HG02678 (cell line): Measurements from ENCODE around the gene LINC01488.

Experiments used
- ATAC-seq: cut with Tn5 transposase; IDR thresholded peaks from one replicate; pipeline ENCODE4 v1.9.1; 2021; ENCODE audit warnings: mild to moderate bottlenecking, moderate library complexity; ENCODE audit not compliant: unreplicated experiment

The LINC01488 gene

DNA sequence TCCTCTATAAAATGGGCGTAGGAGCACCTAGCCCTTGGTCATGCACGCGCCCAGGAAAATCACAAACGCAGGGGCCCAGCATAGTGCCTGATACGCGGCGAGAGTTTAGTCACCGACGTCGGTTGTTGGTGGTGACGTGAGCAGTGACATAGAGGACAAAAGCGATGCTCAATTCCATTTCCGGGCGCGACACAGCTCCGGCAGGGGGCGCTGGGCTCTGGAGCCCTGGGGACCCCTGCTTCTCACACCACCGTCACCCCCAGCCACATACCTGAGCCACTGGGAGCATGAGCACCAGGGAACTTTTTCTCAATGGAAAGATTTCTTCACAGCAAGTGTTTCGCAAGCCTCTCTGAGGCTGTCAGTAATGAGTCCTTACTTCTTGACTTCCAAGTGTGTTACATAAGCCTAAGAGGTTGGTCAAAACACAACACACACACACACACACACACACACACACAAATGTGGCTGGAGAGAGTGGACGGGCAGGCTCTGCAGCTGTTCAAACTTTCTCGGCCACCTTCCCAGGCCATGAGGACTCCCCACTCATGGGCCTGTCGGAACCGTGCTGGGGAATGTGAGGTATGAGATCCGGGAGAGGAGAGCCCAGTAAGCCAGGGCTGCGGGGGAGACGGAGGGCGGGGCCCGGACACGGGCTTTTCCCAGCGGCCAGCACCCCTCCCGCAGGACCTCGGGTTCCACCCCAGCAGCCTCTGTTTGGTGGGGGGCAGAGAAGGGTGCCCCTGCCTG, 36.9 kb upstream of the LINC01488 start:
- ATAC-seq, result no peak

DNA sequence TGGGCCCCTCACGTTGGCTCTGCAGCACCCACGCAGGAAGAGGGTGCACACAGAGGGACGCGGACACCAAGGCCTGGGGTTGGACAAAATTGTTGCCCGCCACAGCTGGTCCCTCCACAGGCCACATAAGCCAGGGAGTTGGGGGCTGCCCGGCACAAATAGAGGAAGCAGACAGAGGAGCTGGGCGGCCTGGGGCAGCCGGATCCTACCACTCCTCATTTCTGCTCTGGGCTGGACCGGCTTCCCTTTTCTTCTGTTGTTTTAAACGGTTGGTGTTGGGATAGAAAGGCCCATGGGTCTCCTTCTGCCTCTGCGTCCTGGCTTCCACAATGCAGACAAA, 36.4 kb upstream of the LINC01488 start:
- no peak for ATAC-seq

DNA sequence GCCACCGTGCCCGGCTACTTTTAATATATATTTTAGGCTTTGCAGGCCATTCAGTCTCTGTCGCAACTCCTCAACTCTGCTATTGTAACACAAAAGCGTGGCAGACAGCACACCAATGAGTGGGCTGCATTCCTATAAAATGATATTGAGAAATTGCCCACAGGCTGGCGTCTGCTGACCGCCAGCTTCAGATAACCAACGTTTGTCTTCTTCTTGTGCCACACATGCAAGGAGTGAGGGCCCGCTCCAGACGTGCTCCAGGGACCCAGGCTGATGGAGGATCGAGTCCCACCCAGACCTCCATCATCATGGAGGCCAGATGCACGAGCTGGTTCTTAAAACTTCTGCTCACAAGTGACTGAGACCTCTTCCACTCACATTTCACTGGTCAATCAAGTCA, 35.4 kb upstream of the LINC01488 start:
- ATAC-seq, result no peak

DNA sequence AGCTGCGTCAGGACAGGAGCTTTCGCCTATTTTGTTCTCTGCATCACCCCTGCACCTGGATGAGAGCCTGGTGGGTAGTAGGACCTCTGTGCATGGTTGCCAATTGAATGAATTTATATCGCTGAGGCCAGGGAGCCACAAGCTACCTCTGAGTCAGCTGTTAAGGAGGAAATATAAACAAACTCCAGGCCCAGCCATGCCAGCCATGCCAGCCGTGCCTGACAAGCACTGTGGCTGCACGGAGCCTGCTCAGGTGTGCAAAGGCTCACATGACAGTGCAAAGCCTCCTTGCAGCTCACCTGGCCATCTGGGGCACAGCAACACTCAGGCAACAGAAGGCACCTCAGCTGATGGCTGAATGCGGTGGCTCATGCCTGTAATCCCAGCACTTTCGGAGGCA, 33.7 kb upstream of the LINC01488 start:
- no peak for ATAC-seq

DNA sequence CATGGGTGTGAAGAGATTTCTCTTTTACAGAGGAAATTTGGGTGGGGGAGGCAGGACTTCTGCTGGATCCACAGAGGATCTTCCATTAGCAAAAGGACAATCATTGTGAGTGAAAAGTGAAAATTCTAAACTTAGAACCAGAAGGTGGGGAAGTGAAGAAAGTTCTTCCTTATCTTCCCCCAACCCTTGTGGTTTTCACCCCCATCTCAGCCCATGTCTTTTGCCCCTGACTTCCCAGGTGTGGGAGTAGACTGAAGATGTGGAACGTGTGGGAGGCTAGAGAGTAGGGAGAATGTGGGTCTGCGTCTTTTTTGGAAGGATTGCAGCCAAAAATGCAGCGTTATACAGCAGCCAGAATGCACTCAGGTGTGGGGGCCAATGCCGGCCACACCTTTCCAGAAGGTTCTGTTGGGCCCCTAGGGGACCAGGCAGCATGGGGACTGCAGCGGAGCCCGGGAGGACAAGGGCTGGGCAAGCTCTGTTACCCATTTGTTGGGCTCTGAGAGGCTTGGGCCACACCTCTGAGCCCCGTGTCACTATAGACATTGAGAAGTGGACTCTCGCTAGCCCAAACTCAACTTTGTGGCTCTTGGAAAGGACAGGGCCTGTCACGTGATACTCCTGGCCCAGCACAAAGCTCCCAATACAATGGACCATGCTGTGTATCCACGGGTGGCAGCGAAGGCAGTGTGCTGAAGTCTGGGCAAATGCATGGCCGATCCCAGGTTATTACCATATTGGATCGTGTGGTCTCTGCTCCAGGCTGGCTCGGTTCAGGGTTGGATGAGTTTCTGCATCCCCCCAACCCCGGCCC, 32.8 kb upstream of the LINC01488 start:
- ATAC-seq, result no peak

DNA sequence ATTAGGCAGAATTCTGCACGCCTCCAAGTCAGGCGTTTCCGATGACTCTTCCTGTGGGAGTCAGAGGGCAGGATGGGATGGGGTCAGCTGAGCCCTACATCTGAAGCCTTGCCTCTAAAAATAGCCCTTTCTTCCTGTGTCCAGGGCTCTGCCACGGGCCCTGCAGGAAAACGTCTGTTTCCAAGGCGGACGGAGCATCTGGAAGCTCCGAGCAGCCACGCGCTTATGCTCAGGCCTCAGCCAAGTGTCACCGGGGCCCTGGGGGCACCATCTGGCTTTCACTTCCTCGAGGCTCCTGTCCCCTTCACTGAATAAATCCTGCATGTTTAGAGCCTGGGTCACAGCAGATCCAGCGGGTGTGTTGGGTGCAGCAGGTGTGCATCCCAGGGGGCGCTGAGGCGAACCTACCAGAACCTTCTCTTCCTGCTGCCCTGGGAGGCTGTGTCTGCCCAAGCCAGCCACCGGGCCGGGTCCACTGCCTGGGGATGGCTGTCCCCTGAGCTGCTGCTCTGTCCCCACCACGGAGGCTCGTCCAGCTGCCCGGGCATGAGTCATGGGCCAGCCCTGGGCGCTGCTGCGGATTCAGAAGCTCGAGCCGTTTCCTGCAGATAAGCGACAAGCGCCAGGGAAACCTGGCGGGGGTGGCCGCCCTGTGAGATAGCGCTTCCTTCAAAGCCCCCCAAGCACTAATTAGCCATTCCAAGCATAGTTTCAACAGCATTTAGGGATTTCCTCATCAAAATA, 32.0 kb upstream of the LINC01488 start:
- ATAC-seq, result no peak

DNA sequence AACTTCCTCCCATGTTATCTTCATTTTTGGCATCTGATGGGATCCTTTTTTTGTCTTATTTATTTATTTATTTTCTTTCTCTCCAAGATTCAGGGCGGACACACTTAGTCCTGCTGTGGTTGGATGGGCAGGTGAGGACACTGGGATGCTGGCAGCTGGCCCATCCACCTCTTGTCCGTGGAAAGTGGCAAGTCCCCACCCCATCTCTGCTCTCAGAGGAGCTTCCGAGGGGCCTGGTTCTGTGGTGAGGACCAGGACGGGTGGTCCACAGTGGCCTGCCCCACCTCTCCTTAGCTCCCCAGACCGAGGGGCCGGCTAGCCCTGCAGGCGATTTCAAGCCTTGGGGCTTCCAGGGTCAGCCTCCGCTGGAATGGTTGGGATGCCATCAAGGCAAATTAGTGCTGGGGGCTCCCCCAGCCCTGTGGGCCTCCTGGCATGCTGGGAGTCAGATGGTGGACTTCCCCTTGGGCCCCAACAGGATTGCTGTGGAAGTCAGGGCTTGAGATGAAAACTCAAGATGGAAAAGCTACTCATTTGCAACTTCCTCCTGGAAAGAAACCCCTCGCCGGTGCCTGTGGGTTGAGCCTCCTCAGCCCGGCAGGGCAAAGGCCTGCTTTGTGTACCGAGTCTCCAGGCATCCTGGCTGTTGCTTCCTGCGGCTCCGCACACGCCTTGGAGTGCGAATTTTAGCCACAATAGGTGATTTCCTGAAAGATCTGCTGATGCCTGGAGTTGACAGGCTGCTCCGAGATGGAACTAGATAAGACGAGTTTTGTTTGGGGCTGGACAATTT, 31.2 kb upstream of the LINC01488 start:
- no peak for ATAC-seq

DNA sequence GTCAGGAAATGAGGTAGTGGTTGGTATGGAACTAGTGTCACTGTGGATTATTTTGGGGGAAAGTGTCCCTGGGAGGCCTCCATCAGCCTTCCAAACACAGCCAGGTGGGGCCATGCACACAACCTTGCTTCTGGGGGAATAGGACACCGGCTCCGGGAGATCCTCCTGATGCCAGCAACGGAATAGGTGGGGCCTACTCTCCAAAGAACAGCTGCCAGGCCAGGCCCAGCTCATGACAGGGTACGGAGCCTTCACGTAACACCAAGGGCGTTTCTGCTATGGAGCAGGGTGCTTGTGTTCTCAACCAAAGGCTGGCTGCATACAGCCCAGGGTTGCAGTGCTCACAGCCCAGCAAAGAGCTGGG, 30.6 kb upstream of the LINC01488 start:
- no peak for ATAC-seq

DNA sequence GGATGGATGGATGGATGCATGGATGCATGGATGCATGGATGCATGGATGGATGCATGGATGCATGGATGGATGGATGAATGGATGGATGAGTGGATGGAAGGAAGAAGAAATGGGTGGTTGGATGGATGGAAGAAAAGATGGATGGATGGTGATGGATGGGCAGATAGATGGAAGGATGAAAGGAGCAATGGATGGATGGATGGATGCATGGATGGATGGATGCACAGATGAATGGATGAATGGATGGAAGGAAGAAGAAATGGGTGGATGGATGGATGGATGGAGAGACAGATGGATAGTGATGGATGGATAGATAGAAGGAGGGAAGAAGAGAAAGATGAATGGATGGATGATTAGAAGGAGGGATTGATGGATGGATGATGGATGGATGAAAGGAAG, 30.2 kb upstream of the LINC01488 start:
- ATAC-seq, result no peak

DNA sequence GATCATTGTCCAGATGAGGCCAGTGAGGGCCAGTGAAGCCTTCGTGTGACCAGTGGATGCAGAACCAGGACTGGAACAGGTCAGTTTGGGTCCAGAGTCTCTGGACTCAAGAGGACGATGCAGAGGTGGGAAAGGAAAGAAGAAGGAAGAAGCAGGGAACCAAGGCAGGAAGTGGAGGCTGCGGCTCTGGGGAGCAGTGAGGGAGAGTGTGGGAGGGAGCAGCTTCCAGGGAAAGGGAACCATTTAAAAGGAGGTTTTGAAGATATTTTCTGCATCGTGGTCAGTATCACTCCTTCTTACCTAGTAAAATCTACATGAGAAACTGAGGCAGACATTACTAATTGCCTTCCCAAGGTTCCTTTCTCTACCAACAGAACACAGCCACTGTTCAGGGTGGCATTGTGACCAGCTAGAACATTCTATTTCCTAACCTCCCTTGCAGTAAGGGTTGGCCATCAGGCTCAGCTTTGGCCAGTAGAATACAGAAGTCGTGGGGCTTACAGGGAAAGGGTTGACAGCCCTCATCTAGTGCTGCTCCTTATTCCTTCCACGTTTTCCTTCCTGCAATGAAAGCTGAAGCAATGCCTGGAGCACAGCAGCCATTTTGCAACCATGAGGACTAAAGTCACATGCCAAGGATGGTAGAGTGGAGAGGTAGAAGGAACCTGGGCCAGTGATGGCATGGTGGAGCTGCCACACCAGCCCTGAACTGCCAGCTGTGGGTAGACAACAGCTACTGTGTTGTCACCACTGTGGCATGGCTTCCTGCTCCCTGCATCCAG, 29.1 kb upstream of the LINC01488 start:
- no peak for ATAC-seq

DNA sequence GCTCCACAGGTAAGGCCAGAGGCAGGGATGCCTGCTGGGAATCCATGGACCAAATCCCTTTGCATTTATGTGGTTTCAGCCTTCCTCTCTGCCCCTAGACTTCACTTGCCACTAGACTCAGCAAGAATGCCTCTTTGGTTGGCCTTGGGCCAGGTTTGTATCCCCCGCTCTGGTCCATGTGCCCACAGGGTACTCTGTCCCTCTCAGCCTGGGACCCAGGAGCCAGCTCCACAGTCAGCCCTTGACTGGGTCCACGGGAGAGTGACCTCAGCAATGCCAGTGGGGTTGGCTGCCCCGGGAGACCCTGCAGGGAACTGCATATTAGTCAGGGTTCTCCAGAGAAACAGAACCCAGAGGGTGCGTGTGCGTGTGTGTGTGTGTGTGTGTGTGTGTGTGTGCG, 28.3 kb upstream of the LINC01488 start:
- no peak for ATAC-seq

DNA sequence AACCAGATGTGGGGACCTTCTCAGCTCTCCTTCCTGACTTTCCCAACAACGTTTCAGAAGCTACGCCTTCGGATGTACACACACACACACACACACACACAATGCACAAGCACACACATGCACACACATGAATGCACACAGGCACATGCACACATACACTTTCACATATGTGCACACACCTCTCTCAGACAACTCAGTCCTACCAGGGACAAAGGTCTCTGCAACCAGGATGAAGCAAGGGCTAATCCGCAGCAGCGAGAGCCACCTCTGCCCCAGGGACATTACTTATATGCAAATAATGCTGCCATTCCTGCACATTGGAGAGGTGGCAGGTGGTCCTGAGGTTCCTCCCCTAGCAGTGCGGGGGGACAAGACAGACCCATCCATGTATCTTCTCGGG, 27.4 kb upstream of the LINC01488 start:
- no peak for ATAC-seq

DNA sequence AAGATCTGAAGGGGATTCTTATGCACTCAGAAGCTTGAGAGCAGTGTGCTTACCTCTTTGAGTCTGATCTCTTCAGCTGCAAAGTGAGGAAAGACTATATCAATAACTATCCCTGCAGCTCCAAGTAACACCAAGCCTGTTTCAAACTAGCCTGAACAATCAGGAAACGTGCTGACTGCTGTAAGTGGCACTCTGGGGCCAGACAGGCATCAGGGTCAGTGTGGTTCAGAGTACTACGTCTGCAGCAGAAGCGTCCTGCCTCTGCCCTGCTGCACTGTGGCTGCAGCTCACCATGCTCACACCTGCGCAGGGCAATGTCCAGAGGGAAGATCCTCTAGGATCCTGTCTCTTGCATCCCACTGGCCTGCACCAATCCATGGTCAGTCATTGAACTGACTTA, 25.5 kb upstream of the LINC01488 start:
- no peak for ATAC-seq

DNA sequence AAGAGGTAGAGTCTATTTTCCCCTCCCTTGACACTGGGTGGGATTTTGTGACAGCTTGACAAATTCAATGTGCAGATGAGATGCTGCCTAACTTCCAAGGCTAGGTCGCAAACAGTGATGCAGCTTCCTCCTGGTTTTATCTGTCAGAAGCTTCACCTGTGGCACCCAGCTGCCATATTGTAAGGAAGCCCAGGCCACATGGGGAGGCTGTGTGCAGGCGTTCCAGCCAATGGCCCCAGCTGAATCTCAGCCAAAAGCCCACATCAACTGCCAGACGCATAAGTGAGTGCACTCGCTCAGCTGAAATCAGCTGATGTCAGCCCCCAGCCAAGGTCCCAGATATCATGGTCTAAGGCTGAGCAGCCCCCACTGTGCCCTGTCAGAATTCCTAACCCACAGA, 24.8 kb upstream of the LINC01488 start:
- no peak for ATAC-seq

DNA sequence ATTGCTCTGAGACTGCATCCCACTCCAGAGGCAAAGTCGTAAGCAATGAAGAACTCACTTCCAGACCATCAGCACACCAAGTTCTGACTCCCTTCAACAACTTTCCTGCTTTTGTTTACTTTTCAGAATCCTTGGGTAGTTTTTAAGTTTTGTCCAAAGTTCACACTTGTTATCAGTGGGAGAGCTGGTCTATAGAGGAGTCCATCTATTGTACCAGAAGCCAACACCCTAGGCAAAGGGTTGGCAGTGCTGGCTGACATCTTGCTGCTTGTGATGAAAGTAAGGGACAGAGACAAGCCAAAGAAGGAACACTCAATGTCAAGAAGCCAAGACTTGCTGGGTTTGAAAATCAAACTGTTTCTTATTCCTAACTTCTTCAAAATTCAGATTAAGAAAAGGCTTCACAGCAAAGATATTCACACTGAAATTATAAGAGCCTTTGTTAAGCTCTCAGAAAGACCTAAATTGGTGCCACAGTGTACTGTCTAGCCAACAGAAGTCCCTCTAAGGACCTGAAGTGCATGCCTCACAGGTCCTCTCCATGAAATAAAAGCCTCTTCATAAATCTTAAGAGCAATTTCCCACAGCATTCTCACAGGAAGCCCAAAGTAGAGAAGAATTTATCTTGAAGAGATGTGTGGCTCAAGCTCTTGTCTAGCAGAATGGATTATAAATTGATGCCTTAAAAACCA, 21.5 kb upstream of the LINC01488 start:
- ATAC-seq, result no peak

DNA sequence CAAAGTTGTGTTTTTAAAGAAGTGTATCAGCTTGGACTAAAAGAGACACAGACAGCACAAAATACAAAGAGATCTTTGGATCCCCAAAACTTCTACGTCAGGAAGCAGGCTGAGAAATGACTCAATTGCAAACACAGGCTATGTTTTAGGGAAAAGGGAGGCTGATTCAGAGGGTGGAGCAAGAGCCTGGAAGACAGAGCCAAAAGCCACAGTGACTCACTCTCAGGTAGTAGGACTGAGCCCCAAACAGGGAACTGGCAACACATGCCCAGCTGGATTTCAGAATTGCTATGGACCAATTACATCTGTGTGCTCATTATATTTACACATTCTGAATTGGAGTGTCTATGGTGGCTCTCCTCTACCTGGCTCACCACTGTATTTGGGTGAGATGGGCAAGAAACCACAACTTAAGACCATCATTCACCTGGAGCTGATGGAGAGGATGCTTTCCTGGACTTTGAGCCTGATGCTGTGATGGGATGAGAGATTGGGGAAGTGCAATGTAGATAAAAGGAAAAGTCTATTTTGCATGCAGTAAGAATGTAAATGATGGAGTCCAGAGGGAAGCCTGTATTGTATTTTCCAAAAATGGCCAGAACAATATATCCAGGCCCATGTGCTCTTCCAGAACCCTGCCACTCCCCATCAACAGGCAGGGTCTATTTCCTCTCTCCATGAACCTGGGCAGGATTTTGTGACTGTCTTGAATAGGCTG, 20.8 kb upstream of the LINC01488 start:
- ATAC-seq, result no peak

DNA sequence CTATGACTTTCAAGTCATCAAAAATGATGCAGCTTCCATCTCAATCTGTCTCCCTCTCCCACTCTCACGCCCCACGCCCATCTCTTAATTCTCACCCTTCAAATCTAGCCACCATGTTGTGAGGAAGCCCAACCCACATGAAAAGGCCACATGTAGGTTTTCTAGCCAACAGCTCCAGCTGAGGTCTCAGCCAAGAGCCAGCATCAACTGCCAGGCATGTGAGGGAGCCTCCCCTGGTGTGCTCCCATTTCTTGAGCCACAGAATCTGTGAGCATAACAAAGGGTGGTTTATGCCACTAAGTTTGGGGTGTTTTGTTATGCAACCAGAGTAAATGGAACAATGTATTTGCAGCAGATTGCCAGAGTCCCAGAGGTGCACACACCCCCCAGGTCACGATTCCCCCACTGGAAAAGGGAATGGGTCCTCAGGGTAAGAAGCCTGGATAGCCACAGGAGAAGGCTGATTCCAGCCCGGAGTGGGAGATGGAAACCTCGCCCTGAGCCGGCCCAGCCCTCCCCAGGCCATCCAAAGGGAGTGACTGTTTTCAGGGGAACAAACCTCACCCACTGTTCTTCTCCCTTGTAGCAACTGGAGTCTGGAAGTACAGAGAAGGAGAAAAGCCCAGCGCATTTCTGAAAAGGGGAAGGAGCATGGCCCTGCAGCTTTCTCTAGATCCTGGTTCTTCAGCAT, 20.0 kb upstream of the LINC01488 start:
- no peak for ATAC-seq

DNA sequence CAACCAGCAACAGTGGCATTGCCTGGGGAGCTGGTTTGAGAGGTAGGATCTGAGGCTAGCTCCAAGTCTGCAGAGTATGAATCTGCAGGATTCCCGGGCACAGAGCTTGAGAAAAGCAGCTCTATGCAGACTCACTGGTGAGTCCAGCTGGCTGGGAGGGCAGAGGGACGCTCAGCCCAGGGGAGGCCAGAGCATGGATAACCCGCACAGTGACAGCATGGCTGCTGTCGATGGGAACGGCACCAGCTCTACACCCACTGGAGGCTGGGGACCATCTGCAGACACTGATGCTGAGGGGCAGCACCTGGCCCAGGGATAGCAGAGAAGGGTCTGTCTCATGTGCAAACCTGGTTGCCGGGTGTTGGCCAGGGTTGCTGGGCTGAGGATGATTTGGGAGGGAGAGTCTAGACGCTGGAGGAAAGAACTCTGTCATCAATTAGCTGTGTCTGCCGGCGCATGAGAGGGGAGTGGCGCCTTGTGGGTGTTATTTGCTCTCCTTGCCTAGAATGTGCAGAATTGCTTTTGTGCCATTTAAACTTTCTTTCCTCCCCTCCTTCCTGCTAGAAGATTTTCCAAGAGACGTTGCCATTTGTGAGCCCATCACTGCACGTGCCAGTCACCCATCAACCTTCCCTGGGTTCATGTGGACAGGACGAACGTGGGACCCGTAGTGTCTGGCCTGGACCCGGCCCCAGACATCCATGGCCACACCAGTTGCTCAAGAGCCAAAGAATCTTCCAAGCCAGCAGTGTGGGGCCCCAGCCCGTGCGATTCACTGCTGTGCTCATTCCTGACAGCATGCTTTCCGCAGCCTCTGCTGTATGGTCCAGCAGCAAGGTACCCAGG, 19.1 kb upstream of the LINC01488 start:
- no peak for ATAC-seq
